Hepatocyte (in vitro differentiated cells): ENCODE data around the gene ZNF423. TPM values are rescaled to one million over a fixed set of nuclear protein-coding genes. Genes with fewer than 3 reads are reported as not detected.

ENCODE experiments used
- DNase-seq: peaks from one replicate; pipeline ENCODE4 v3.0.0-alpha.2; 2016; ENCODE audit warnings: low spot score
- H2AFZ ChIP-seq: fragments of 200-600 bp; sonication (generic); 2 replicates; pipeline ENCODE4 v1.6.0; 2016; ENCODE audit warnings: antibody characterized with exemption, mild to moderate bottlenecking
- H3K27ac ChIP-seq: fragments of 200-600 bp; sonication (generic); 2 replicates; pipeline ENCODE4 v1.5.1; 2016; ENCODE audit warnings: mild to moderate bottlenecking
- H3K27me3 ChIP-seq: fragments of 200-600 bp; sonication (generic); 2 replicates; pipeline ENCODE4 v1.6.1; 2016
- H3K36me3 ChIP-seq: fragments of 200-600 bp; sonication (generic); replicated peaks from 2 replicates; pipeline ENCODE4 v1.5.1; 2016; ENCODE audit warnings: low read depth; ENCODE audit not compliant: insufficient read depth
- H3K4me1 ChIP-seq: fragments of 200-600 bp; sonication (generic); 2 replicates; pipeline ENCODE4 v1.5.1; 2016; ENCODE audit warnings: mild to moderate bottlenecking, moderate library complexity; ENCODE audit not compliant: insufficient read depth
- H3K4me2 ChIP-seq: fragments of 200-600 bp; sonication (generic); 2 replicates; pipeline ENCODE4 v1.6.0; 2016
- H3K4me3 ChIP-seq: fragments of 200-600 bp; sonication (generic); 2 replicates; pipeline ENCODE4 v1.5.1; 2016; ENCODE audit warnings: mild to moderate bottlenecking
- H3K79me2 ChIP-seq: fragments of 200-600 bp; sonication (generic); 2 replicates; pipeline ENCODE4 v1.6.0; 2017; ENCODE audit warnings: mild to moderate bottlenecking
- H3K9me2 ChIP-seq: fragments of 200-600 bp; sonication (generic); replicated peaks from 2 replicates; pipeline ENCODE4 v1.6.0; 2017; ENCODE audit warnings: mild to moderate bottlenecking; ENCODE audit not compliant: insufficient read depth
- H3K9me3 ChIP-seq: fragments of 200-600 bp; sonication (generic); 2 replicates; pipeline ENCODE4 v1.5.1; 2016; ENCODE audit warnings: low read depth, mild to moderate bottlenecking
- H4K20me1 ChIP-seq: fragments of 200-600 bp; sonication (generic); 2 replicates; pipeline ENCODE4 v1.6.0; 2016; ENCODE audit warnings: mild to moderate bottlenecking; ENCODE audit not compliant: insufficient read depth, poor library complexity, severe bottlenecking
- CTCF ChIP-seq: fragments of 200-600 bp; sonication (generic); IDR thresholded peaks from 2 replicates; pipeline ENCODE4 v1.5.1; 2016; ENCODE audit warnings: antibody characterized with exemption, mild to moderate bottlenecking; ENCODE audit not compliant: poor library complexity
- EZH2 ChIP-seq: fragments of 200-600 bp; sonication (generic); IDR thresholded peaks from 2 replicates; pipeline ENCODE4 v1.6.1; 2016; ENCODE audit warnings: antibody characterized with exemption, mild to moderate bottlenecking, borderline replicate concordance
- EZH2phosphoT487 ChIP-seq: fragments of 200-600 bp; sonication (generic); IDR thresholded peaks from one replicate; pipeline ENCODE4 v1.6.1; 2018; ENCODE audit warnings: antibody characterized with exemption, mild to moderate bottlenecking, low read depth, moderate library complexity; ENCODE audit not compliant: unreplicated experiment, severe bottlenecking
- WGBS: methylation state at CpG from one replicate; pipeline ENCODE4 v1.1.6; 2016; ENCODE audit warnings: low lambda C conversion rate; ENCODE audit errors: missing lambda C conversion rate; 5-methylcytosine and 5-hydroxymethylcytosine counted together
- polyA plus RNA-seq: library from polyadenylated mRNA; unstranded; fragments of >200 nt; fragmentation: Nextera tagmentation; extraction: Ambion mirVana; gene quantifications from 2 replicates; pipeline ENCODE4 v1.2.1, GENCODE V29; 2016
- total RNA-seq: library from RNA; depleted of rRNA; stranded (reverse); fragments of >200 nt; gene quantifications from 2 replicates; pipeline ENCODE4 v1.2.3, GENCODE V29; 2014

Gene ZNF423
- total and polyA plus RNA-seq, 2 experiments from 2014 or later = 9.6 to 11.8 TPM

GRCh38 chr16:49653577-49653976 lies 202.3 kb downstream of the ZNF423 start:
- Histone ChIP-seq H3K79me2 (no peaks in the 10 kb centered on the region), H3K36me3 (no peaks in the 10 kb centered on the region), H3K9me3 (peaks cover 3% of the 10 kb centered on the region), H3K4me3 (no peak overlapping the region), H3K27ac (no peak overlapping the region), H2AFZ (no peak overlapping the region), H3K27me3 (no peaks in the 10 kb centered on the region), H3K4me1 (peaks cover 48% of the 10 kb centered on the region), H4K20me1 (no peaks in the 10 kb centered on the region), H3K9me2 (no peaks in the 10 kb centered on the region), H3K4me2 (no peak overlapping the region)
- DNase-seq = no peak
- 100% methylated on average over 1 of the region's 1 CpG for WGBS
- TF ChIP-seq EZH2phosphoT487 = no peak
- no peak for TF ChIP-seq CTCF
- no peak for TF ChIP-seq EZH2

- Histone ChIP-seq H3K4me1 (peaks cover 47% of the 10 kb centered on the region), H3K4me2 (peak overlapping the region; percentile 47), H3K9me2 (no peaks in the 10 kb centered on the region), H3K27me3 (no peaks in the 10 kb centered on the region), H3K27ac (no peak overlapping the region), H3K4me3 (no peak overlapping the region), H3K9me3 (peaks cover 3% of the 10 kb centered on the region), H2AFZ (no peak overlapping the region), H4K20me1 (no peaks in the 10 kb centered on the region), H3K79me2 (no peaks in the 10 kb centered on the region), H3K36me3 (no peaks in the 10 kb centered on the region)
- DNase-seq = no peak
- no peak for TF ChIP-seq EZH2
- no peak for TF ChIP-seq CTCF
- TF ChIP-seq EZH2phosphoT487 = no peak
- WGBS = 57% methylated on average over 6 of the region's 6 CpGs
Observed at GRCh38 chr16:49653173-49653570, 202.7 kb downstream of the ZNF423 start.

- peak overlapping the region; percentile 69 for H3K27ac ChIP-seq
- H3K36me3 ChIP-seq = no peaks in the 10 kb centered on the region
- H3K9me2 ChIP-seq = no peaks in the 10 kb centered on the region
- no peak overlapping the region for H3K4me3 ChIP-seq
- H2AFZ ChIP-seq = no peak overlapping the region
- WGBS = 68% methylated on average over 23 of the region's 23 CpGs
- peak; percentile 53 for DNase-seq
- no peaks in the 10 kb centered on the region for H3K27me3 ChIP-seq
- peaks cover 44% of the 10 kb centered on the region for H3K4me1 ChIP-seq
- no peak for TF ChIP-seq CTCF
- no peak for TF ChIP-seq EZH2
- no peak for TF ChIP-seq EZH2phosphoT487
- peaks cover 8% of the 10 kb centered on the region for H3K9me3 ChIP-seq
- H4K20me1 ChIP-seq = no peaks in the 10 kb centered on the region
- H3K4me2 ChIP-seq = peak overlapping the region; percentile 47
- no peaks in the 10 kb centered on the region for H3K79me2 ChIP-seq
Observed at GRCh38 chr16:49652456-49653172, 203.3 kb downstream of the ZNF423 start.
